K562 (cell line): ENCODE measurements around the gene MCC. TPM values are rescaled to one million over a fixed set of nuclear protein-coding genes. Genes with fewer than 3 reads are reported as not detected.

Experiments
- ATAC-seq: fragments of 200-7000 bp; cut with Tn5 transposase; 3 replicates; pipeline ENCODE4 v1.9.1; 2020; ENCODE audit warnings: moderate library complexity
- BruUV-seq: library from RNA; stranded (reverse); fragments of 400-500 nt; replicated peaks from 2 replicates; lab custom pipeline; 2021; lab: Mats Ljungman, UMichigan
- CTCF ChIA-PET: fragments of 300-600 bp; formaldehyde crosslinking; extraction: SDS; loops from one replicate; lab custom pipeline; 2021; ENCODE audit warnings: low intra/inter-chr PET ratio; lab: Yijun Ruan, JAX
- POLR2A ChIA-PET: fragments of 300-600, 350-650 bp; sonication (Branson Sonifier 250); formaldehyde crosslinking; extraction: SDS; loops from one replicate; lab custom pipeline; 2021; ENCODE audit warnings: antibody characterized with exemption, inconsistent platforms; lab: Yijun Ruan, JAX
- DNase-seq, 4 experiments: peaks; one replicate each; pipeline versions ENCODE4 v3.0.0 to v3.0.0-alpha.2; 2011 to 2018; ENCODE audit warnings: low spot score in 3 of 4, mixed read lengths in 3 of 4; ENCODE audit errors: extremely low read depth in 1 of 4
- FAIRE-seq: peaks from 2 replicates; lab custom pipeline; 2011; peaks lifted over from hg19 to GRCh38; lab: Jason Lieb, UNC
- H2AFZ ChIP-seq: 2 replicates; pipeline ENCODE4 v1.6.0; 2011; ENCODE audit warnings: low read depth, low read length, control low read depth, inconsistent platforms
- H3K27ac ChIP-seq: fragments of 200-600 bp; 3 replicates; pipeline ENCODE4 v1.8.0; 2011; ENCODE audit warnings: low read depth, mild to moderate bottlenecking, control low read depth, inconsistent platforms, low read length, moderate library complexity, mixed read lengths; ENCODE audit errors: extremely low read depth
- H3K27me3 ChIP-seq, 2 experiments: fragments of 300-600 bp in 1 of 2; 2 replicates in 1 of 2; 3 replicates in 1 of 2; pipeline versions ENCODE4 v1.6.0 to v1.8.0; 2011; ENCODE audit warnings: inconsistent platforms in 2 of 2, low read length in 2 of 2, mild to moderate bottlenecking in 1 of 2, mixed read lengths in 1 of 2, moderate library complexity in 1 of 2; ENCODE audit not compliant: control insufficient read depth in 2 of 2, insufficient read depth in 2 of 2
- H3K36me3 ChIP-seq: fragments of 300-600 bp; 3 replicates; pipeline ENCODE4 v1.8.0; 2011; ENCODE audit warnings: mild to moderate bottlenecking, low read length, inconsistent platforms; ENCODE audit not compliant: control insufficient read depth, insufficient read depth
- H3K4me1 ChIP-seq, 2 experiments: fragments of 200-600 bp in 1 of 2; replicated peaks in 1 of 2; 2 replicates in 1 of 2; 3 replicates in 1 of 2; pipeline versions ENCODE4 v1.5.1 to v1.8.0; 2011; ENCODE audit warnings: inconsistent platforms in 2 of 2, low read length in 2 of 2, mild to moderate bottlenecking in 1 of 2, mixed read lengths in 1 of 2, moderate library complexity in 1 of 2; ENCODE audit not compliant: control insufficient read depth in 2 of 2, insufficient read depth in 2 of 2
- H3K4me2 ChIP-seq: 2 replicates; pipeline ENCODE4 v1.6.1; 2011; ENCODE audit warnings: low read length, control low read depth, inconsistent platforms, mixed read lengths; ENCODE audit not compliant: insufficient read depth
- H3K4me3 ChIP-seq: fragments of 200-600 bp; sonication (generic), shearing (Covaris generic); 2 replicates; pipeline ENCODE4 v1.5.1; 2016; ENCODE audit warnings: control low read depth, inconsistent platforms
- H3K79me2 ChIP-seq: fragments of 200-600 bp; 3 replicates; pipeline ENCODE4 v1.8.0; 2011; ENCODE audit warnings: low read length, inconsistent platforms; ENCODE audit not compliant: control insufficient read depth, insufficient read depth
- H3K9ac ChIP-seq, 2 experiments: 2 replicates each; pipeline versions ENCODE4 v1.6.0 to v1.6.1; 2011; ENCODE audit warnings: low read depth in 2 of 2, low read length in 2 of 2, control low read depth in 1 of 2, inconsistent platforms in 1 of 2, mild to moderate bottlenecking in 1 of 2, mixed read lengths in 1 of 2; ENCODE audit not compliant: insufficient read depth in 1 of 2
- H3K9me1 ChIP-seq: one replicate; pipeline ENCODE4 v1.6.0; 2011; ENCODE audit warnings: inconsistent platforms, mild to moderate bottlenecking, low read length, moderate library complexity; ENCODE audit not compliant: control insufficient read depth, insufficient read depth
- H3K9me3 ChIP-seq: replicated peaks from 2 replicates; pipeline ENCODE4 v1.5.1; 2011; ENCODE audit warnings: low read depth, low read length, inconsistent platforms; ENCODE audit not compliant: control insufficient read depth, insufficient read depth
- H4K20me1 ChIP-seq: replicated peaks from 2 replicates; pipeline ENCODE4 v1.6.1; 2011; ENCODE audit warnings: low read length, inconsistent platforms, mixed read lengths; ENCODE audit not compliant: control insufficient read depth, insufficient read depth
- CBX5 ChIP-seq: IDR thresholded peaks from 2 replicates; pipeline ENCODE4 v1.6.1; 2014; ENCODE audit warnings: low read depth, borderline replicate concordance
- CTCF ChIP-seq, 3 experiments: IDR thresholded peaks in 2 of 3; conservative IDR thresholded peaks in 1 of 3; 2 replicates each; pipeline ENCODE4 v1.5.1; 2011 to 2012; ENCODE audit warnings: low read length in 3 of 3, mild to moderate bottlenecking in 3 of 3, control low read depth in 2 of 3, improper control_type of control experiment in 1 of 3, inconsistent platforms in 1 of 3, low read depth in 1 of 3, mixed read lengths in 1 of 3, moderate library complexity in 1 of 3; ENCODE audit not compliant: insufficient read depth in 2 of 3
- E2F4 ChIP-seq: sonication (generic); formaldehyde crosslinking; IDR thresholded peaks from 2 replicates; pipeline ENCODE4 v1.8.0; 2022; ENCODE audit warnings: mild to moderate bottlenecking, low read depth, missing genetic modification reagents
- E4F1 ChIP-seq: fragments of 250-450 bp; sonication (Bioruptor Pico); IDR thresholded peaks from 2 replicates; pipeline ENCODE4 v1.5.0; 2021; ENCODE audit warnings: mild to moderate bottlenecking, borderline replicate concordance
- GTF2B ChIP-seq: IDR thresholded peaks from 2 replicates; pipeline ENCODE4 v1.6.1; 2011; ENCODE audit not compliant: insufficient read length; ENCODE audit errors: extremely low read depth
- KDM4B ChIP-seq, 2 experiments: fragments of 450-650 bp in 1 of 2; sonication (generic) in 1 of 2; IDR thresholded peaks; 2 replicates each; pipeline ENCODE4 v1.6.1; 2016 to 2017; ENCODE audit warnings: borderline replicate concordance in 2 of 2, antibody characterized with exemption in 1 of 2, low read depth in 1 of 2, mild to moderate bottlenecking in 1 of 2
- LEF1 ChIP-seq: fragments of 450-650 bp; IDR thresholded peaks from 2 replicates; pipeline ENCODE4 v1.6.1; 2016; ENCODE audit warnings: mild to moderate bottlenecking
- SMARCA5 ChIP-seq: fragments of 450-650 bp; IDR thresholded peaks from 2 replicates; pipeline ENCODE4 v1.6.1; 2016
- SNIP1 ChIP-seq: fragments of 450-650 bp; IDR thresholded peaks from 2 replicates; pipeline ENCODE4 v1.7.1; 2017; ENCODE audit warnings: low read depth, mild to moderate bottlenecking
- SRSF9 ChIP-seq: fragments of 200-400 bp; formaldehyde crosslinking; IDR thresholded peaks from 2 replicates; pipeline ENCODE4 v1.6.1; 2017; ENCODE audit warnings: low read depth, low read length, borderline replicate concordance
- WGBS: fragments of 100-300 bp; shearing (Covaris generic); methylation state at CpG from one replicate; pipeline ENCODE4 v1.1.6; 2016; ENCODE audit warnings: low coverage, mixed read lengths; ENCODE audit not compliant: insufficient coverage; ENCODE audit errors: missing lambda C conversion rate; 5-methylcytosine and 5-hydroxymethylcytosine counted together
- in situ Hi-C: fragments of 300-500 bp; cut with MboI; formaldehyde crosslinking; loops from 4 replicates; pipeline ENCODE4 v1.15.0; 2018; ENCODE audit warnings: inconsistent platforms, mixed read lengths
- intact Hi-C: fragments of 100-400 bp; cut with micrococcal nuclease; formaldehyde crosslinking; loops from 2 replicates; pipeline ENCODE4 v1.14.2; 2022
- polyA plus RNA-seq, 8 experiments: library from polyadenylated mRNA; depleted of rRNA in 4 of 8; stranded (reverse) in 5 of 8; unstranded in 3 of 8; fragments of >200 nt; fragmentation: Nextera tagmentation in 2 of 8; fragmentation: Illumina TruSeq in 1 of 8; extraction: Ambion mirVana in 2 of 8; extraction: Trizol in 1 of 8; gene quantifications; 2 replicates each; pipeline versions ENCODE4 v1.2.1 to v1.2.3, GENCODE V29; 2011 to 2014; ENCODE audit warnings: inconsistent platforms in 1 of 8, missing spikeins in 1 of 8
- total RNA-seq, 7 experiments: library from RNA; depleted of rRNA in 6 of 7; stranded (reverse); fragments of >200 nt in 6 of 7; fragmentation: Illumina TruSeq in 2 of 7; extraction: Trizol in 2 of 7; gene quantifications; 2 replicates each; pipeline versions ENCODE4 v1.2.1 to v1.2.3, GENCODE V29; 2011 to 2021; ENCODE audit warnings: low replicate concordance in 1 of 7

The MCC gene
- total and polyA plus RNA-seq, 9 of the 15 experiments (the other 6 are each of a cell fraction or from before 2014, with no cell fraction given), result 0.04 to 0.24 (median 0.06) TPM; not detected in 1

GRCh38 chr5:113161806-113162205, 326.4 kb downstream of the MCC start (continued):
- no peak for TF ChIP-seq E4F1 (CRISPR knock-in tag)

GRCh38 chr5:113157886-113158285, 330.4 kb downstream of the MCC start:
- TF ChIP-seq CTCF (IDR thresholded peaks at IDR 0.05 in 2 of 3, conservative IDR thresholded peaks at IDR 0.05 in 1 of 3; ENCODE audit: insufficient read depth in 2 of 3, low read depth in 1 of 3, low read length in 3 of 3) (no peak), LEF1 (no peak), SNIP1 (no peak), GTF2B (no peak), E2F4 (no peak), KDM4B (IDR thresholded peaks at IDR 0.05; ENCODE audit: borderline replicate concordance in 2 of 2, low read depth in 1 of 2) (no peak), SRSF9 (no peak), CBX5 (no peak), SMARCA5 (no peak)
- H3K9me1 ChIP-seq, result no peaks in the 10 kb centered on the region
- BruUV-seq, result no TSS peak
- no peaks in the 10 kb centered on the region for H3K36me3 ChIP-seq
- no peak for FAIRE-seq
- ChIA-PET CTCF (no interaction called here), POLR2A (no interaction called here)
- no peaks in the 10 kb centered on the region for H4K20me1 ChIP-seq
- 3% methylated on average over 4 of the region's 4 CpGs for WGBS
- H2AFZ ChIP-seq, result no peak overlapping the region
- no peak overlapping the region for H3K27ac ChIP-seq
- H3K79me2 ChIP-seq, result no peaks in the 10 kb centered on the region
- in situ Hi-C loops, result no loop called here
- ATAC-seq, result no peak
- H3K4me3 ChIP-seq, result no peak overlapping the region
- H3K27me3 ChIP-seq, result peaks cover 2 to 17% of the 10 kb centered on the region in 2 experiments; a peak in 2 of 5 replicates
- intact Hi-C loops, result no loop called here
- no peak overlapping the region for H3K4me2 ChIP-seq
- H3K9ac ChIP-seq, result no peak overlapping the region
- no peaks in the 10 kb centered on the region for H3K4me1 ChIP-seq
- no peak for DNase-seq
- no peaks in the 10 kb centered on the region for H3K9me3 ChIP-seq
